HG03066 (cell line): Measurements from ENCODE around the gene MEIOSIN.
"Not testable (repeated sequence)": the region's sequence is repeated elsewhere in the genome, so short reads cannot be mapped to it uniquely, and the experiment has no call there.

Source experiments
- ATAC-seq: cut with Tn5 transposase; IDR thresholded peaks from one replicate; pipeline ENCODE4 v1.9.1; 2021; ENCODE audit warnings: low read depth; ENCODE audit not compliant: unreplicated experiment

The MEIOSIN gene

DNA sequence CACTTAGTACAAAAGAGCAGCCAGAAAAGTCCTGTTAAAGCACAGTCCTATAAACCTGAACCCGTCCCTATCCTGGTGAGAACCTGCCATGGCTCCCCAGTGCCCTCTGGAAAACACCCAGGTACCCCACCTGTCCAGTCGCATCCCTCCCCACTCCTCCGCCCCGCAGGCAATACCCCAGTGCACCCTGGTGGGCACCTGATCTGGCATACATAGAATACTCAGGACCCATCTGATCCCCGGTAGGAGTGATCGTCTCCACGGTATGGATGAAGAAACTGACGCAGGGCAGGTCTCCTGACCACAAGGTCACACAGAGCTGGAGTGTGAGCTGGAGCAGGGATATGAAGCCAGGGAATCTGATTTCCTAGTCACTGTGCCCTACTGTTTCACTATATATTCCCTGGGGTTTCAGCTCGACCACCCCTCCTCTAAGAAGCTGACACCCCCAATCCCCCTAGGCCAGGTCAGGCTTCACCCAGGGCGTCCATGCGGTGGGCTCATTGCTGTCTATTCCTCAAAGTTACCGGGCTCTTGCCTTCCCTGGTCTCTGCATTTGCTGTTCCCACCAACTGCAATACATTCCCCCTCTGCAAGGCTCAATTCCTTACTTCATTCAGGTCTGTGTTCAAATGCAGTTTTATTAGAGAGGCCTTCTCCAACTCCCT is 15.1 kb upstream of the MEIOSIN start:
- ATAC-seq: no peak

DNA sequence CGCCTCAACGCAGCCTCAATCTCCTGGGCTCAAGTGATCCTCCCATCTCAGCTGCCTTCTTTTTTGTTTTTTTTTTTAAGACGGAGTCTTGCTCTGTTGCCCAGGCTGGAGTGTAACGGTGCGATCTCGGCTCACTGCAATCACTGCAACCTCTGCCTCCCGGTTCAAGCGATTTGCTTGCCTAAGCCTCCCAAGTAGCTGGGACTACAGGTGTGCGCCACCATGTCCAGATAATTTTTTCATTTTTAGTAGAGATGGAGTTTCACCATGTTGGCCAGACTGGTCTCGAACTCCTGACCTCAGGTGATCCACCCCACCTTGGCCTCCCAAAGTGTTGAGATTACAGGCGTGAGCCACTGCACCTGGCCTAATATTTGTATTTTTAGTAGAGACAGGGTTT is 13.2 kb upstream of the MEIOSIN start:
- ATAC-seq: not testable (repeated sequence)

DNA sequence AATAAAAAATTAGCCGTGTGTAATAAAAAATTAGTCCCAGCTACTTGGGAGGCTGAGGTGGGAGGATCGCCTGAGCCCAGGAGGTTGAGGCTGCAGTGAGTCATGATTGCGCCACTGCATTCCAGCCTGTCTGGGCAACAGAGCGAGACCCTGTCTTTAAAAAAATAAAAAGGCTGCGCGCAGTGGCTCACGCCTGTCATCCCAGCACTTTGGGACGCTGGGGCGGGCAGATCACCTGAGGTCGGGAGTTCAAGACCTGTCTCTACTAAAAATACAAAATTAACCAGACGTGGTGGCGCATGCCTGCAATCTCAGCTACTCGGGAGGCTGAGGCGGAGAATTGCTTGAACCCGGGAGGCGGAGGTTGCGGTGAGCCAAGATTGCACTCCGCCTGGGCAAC is 4.6 kb upstream of the MEIOSIN start:
- not testable (repeated sequence) for ATAC-seq

DNA sequence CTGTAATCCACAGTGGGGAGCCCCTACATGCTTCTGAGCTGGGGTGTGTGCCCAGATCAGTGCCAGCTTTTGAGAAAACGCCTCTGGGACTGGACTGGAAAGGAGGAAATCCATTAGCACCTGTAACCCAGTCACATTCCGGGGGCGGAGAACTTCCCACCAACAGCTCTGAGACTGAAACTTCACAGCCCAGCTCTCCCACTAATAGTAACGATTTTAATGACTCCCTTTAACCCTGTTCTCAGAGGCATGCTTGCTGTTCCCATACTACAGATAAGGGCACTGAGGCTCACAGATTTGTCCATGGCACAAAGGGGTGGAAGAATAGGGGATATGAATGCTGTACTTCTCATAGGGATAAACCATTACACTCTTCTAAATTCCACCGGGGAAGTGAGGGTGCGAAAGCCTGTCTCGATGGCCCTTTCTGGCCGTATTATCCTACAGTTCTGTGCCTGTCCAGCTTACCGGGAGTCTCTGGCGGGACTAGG is 3.4 kb upstream of the MEIOSIN start:
- no peak for ATAC-seq

GRCh38 chr19:45730368-45731288 is 2.6 kb upstream of the MEIOSIN start, which contains the start of gene FBXO46:
FBXO46 (minus strand) TSS chr19:45730896; CDS start chr19:45713495, 17,401 bp downstream.
- ATAC-seq: peak; percentile 96

- no peak for ATAC-seq
Observed at GRCh38 chr19:45739498-45740439, 6.5 kb downstream of the MEIOSIN start.

DNA sequence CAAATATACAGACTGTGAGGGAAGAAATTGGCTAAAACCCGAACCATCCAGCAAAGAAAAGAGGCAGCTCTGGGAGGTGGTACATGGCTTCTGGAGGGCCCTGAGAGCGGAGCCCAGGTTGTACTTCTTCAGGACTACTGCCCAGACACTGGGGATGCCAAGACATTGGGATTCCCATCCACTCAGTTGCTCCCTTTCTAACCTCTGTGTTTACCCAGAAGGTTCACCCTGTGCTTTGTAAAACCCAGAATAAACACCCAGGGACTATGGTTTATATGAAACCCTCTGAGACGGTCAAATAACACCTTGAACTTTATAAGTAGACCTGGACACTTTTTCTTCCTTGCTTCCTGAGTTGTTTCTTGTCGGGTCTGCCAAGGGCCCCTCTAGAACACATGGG is 9.7 kb downstream of the MEIOSIN start:
- ATAC-seq: no peak

DNA sequence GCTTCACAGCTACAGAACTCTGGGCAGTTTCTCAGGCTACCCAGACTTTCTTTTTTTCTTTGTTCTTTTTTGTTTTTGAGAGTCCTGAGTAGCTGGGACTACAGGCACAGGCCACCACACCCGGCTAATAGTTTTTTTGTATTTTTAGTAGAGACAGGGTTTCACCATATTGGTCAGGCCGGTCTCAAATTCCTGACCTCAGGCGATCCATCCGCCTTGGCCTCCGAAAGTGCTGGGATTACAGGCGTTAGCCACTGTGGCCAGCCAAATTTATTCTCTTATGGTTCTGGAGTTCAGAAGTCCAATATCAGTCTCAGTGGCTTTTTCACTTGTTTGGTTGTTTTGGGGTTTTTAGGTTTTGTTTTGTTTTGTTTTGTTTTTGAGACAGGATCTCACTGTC is 12.4 kb downstream of the MEIOSIN start:
- no peak for ATAC-seq

DNA sequence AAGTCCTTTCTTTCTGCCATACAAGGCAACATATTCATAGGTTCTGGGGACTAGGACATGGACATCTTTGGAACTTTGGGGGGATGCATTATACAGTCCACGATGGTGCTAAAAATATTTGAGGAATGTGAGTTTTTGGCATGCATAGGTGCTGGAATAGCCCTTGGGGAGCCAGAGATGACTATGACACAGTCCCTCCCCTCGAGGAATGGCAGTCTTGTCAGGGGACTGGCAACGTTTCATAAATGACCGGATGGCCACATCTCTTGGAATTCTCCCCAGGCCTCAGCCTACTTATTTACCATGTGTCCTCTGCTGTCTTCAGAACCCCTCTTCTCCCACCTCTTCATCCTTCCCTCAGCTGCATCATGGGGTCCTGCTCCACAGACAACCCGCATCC is 13.6 kb downstream of the MEIOSIN start:
- no peak for ATAC-seq

DNA sequence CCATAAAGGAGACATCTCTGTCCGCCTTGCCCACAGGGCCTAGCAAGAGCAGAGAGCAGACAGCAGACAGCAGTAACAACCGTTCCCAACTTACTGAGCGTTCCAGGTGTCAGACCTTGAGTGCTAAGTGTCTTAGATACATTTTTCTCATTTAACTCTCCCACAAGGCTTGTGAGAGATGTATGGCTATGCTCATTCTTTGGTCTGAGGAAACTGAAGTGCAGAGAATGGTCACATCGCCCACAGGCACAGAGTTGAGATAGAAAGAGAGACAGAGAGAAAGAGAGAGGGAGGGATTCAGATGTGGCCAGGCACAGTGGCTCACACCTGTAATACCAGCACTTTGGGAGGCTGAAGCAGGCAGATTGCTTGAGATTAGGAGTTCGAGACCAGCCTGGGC is 14.3 kb downstream of the MEIOSIN start:
- ATAC-seq: no peak

- ATAC-seq: not testable (repeated sequence)
Observed at GRCh38 chr19:45751483-45751882, 18.2 kb downstream of the MEIOSIN start.

- ATAC-seq: no peak
Observed at GRCh38 chr19:45752639-45753038, 19.4 kb downstream of the MEIOSIN start.

DNA sequence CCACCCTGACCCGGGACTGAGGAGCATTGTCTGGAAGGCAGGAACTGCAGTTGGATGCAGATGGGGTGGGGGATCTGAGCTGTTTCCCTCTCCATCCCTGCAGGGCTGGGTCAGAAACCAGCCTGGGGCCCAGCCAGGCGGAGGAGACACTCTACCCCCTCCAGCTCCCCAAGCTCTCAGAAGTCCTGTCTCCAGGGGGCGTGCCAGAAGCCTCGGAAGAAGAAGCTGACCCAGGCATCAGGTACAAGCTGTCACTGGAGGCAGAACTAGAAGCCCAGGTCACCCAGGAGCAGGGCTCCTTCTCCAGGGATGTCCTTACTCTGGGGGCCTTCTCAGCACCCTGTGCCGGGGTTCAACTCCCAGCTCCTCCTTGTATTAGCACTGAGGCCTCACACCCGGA is 20.3 kb downstream of the MEIOSIN start:
- no peak for ATAC-seq

DNA sequence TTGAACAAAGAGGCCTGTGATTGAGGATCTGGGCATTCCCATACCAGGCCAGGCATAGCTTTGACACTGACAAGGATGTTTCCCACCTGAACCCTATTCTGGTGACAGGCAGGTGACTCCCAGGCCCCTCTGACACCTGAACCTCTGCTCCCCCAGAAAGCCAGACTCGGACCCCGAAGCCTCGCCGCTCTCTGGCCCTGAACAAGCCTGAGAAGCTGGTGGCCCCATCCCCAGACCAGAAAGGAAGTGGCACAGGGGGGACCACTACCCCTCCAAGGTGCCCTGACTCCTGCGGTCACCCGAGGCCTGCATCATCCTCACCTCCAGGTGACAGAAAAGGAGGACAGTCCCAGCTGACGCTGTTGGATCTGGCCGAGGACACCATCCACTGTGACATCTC is 21.1 kb downstream of the MEIOSIN start:
- ATAC-seq: no peak

DNA sequence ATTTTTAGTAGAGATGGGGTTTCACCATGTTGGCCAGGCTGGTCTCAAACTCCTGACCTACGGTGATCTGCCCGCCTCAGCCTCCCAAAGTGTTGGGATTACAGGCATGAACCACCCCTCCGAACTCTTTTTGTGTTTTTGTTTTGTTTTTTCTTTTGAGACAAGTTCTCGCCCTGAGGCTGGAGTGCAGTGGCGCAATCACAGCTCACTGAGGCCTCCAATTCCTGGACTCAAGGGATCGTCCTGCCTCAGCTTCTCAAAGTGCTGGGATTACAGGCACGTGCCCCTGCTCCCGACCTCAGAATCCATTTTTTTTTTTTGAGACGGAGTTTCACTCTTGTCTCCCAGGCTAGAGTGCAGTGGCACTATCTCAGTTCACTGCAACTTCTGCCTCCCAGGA is 24.5 kb downstream of the MEIOSIN start:
- ATAC-seq: no peak

GRCh38 chr19:45758921-45759320 is 25.7 kb downstream of the MEIOSIN start:
- ATAC-seq: no peak

- ATAC-seq: no peak
Observed at GRCh38 chr19:45761714-45762113, 28.5 kb downstream of the MEIOSIN start.

DNA sequence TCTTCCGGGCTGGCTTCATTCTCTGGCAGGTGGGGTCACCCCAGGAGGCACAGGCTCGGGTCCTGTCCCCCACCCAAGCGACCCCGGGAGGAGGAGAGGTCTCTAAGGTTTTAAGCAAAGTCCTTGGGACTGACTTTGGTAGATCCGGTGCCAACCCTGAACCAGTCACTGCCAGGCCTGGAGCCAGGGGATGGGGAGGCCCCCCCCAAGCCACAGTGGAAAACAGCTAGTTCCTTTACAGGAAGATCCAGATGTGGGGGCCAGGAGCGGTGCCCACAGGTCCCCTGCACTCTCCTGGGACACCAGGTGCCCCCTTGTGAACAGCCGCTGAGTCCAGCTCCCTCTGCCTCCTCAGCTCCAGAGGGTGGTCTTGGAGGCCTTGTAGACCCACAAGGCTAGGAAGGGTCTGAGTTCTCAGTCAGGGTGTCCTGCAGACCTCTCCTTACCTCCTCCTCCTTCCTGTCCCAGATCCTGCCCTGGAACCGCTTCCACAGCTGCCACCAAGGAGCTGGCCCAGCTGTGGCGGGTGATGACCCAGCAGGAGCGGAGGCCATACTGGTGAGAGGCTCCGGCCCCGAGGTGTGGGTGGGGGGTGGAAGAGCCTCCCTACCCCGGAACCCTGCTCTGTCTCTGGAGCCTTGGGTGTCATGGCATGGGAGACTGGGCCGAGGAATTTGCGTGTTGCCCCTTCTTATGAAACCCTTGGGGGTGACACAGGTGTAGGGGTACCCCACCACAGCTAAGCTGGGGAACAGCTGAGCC is 29.8 kb downstream of the MEIOSIN start:
- ATAC-seq: no peak

DNA sequence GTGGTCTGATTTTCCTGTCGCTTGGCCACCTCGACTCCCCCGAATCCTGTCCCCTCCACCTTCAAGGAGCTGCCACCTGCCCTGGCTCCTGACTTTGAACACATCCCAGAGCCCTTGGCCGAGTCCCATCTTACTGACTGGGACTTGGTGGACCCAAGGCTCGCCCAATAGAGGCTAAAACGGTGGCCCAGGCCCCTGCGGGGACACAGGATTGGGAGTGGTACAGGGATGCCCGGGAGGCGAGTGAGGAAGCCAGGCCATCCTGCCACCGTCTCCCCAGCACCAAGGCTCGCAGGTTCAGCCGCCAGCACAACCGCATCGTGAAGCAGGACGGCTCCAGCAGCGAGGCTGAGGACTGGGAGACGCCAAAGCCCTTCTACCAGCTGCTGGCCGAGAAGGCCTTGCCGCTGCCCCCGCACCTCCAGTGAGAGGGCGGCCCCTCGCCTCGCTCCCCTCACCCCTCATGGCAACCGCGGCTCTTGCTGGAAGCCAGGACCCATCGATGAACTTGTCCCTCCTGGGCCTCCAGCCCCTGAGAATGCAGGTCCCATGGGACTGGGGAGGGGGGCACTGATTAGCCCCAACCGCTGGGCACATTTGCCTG is 30.6 kb downstream of the MEIOSIN start:
- no peak for ATAC-seq
